ENCODE measurements around the gene ZDHHC14.

Gene ZDHHC14

DNA sequence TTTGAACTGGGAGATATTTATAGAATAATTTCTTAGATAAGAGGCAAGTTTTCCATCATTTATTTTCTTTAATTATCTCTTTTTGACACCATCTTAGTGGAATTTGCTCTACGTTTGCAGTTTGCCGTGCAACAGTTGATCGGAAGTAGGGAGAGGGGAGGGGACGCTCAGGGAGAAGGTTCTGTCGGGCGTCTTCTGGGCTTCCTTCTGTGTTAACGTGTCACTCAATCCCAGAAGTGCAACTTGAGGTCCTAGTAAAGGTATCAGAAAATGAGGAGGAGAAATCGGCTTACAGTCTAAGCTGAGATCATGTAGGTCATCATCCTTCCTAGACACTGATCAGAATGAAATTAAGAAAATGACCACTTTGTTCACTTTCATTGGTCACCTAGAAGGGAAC, 293.1 kb downstream of the ZDHHC14 start:
- TF ChIP-seq ESRRG (CRISPR knock-in tag; IDR thresholded peaks at IDR 0.05) (no peak), ZFP3 (CRISPR knock-in tag; IDR thresholded peaks at IDR 0.05) (no peak), ZNF8 (CRISPR knock-in tag; IDR thresholded peaks at IDR 0.05) (no peak), TCF4 (CRISPR knock-in tag; IDR thresholded peaks at IDR 0.05; ENCODE audit: borderline replicate concordance) (no peak)
- TF ChIP-seq, protein P1, sequence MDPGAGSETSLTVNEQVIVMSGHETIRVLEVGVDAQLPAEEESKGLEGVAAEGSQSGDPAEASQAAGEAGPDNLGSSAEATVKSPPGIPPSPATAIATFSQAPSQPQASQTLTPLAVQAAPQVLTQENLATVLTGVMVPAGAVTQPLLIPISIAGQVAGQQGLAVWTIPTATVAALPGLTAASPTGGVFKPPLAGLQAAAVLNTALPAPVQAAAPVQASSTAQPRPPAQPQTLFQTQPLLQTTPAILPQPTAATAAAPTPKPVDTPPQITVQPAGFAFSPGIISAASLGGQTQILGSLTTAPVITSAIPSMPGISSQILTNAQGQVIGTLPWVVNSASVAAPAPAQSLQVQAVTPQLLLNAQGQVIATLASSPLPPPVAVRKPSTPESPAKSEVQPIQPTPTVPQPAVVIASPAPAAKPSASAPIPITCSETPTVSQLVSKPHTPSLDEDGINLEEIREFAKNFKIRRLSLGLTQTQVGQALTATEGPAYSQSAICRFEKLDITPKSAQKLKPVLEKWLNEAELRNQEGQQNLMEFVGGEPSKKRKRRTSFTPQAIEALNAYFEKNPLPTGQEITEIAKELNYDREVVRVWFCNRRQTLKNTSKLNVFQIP (CRISPR knock-in tag; IDR thresholded peaks at IDR 0.05; ENCODE audit: borderline replicate concordance, low read depth): no peak
- TF ChIP-seq, protein P2, sequence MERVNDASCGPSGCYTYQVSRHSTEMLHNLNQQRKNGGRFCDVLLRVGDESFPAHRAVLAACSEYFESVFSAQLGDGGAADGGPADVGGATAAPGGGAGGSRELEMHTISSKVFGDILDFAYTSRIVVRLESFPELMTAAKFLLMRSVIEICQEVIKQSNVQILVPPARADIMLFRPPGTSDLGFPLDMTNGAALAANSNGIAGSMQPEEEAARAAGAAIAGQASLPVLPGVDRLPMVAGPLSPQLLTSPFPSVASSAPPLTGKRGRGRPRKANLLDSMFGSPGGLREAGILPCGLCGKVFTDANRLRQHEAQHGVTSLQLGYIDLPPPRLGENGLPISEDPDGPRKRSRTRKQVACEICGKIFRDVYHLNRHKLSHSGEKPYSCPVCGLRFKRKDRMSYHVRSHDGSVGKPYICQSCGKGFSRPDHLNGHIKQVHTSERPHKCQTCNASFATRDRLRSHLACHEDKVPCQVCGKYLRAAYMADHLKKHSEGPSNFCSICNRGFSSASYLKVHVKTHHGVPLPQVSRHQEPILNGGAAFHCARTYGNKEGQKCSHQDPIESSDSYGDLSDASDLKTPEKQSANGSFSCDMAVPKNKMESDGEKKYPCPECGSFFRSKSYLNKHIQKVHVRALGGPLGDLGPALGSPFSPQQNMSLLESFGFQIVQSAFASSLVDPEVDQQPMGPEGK (CRISPR knock-in tag; IDR thresholded peaks at IDR 0.05; ENCODE audit: borderline replicate concordance): no peak
- TF ChIP-seq, protein P3, sequence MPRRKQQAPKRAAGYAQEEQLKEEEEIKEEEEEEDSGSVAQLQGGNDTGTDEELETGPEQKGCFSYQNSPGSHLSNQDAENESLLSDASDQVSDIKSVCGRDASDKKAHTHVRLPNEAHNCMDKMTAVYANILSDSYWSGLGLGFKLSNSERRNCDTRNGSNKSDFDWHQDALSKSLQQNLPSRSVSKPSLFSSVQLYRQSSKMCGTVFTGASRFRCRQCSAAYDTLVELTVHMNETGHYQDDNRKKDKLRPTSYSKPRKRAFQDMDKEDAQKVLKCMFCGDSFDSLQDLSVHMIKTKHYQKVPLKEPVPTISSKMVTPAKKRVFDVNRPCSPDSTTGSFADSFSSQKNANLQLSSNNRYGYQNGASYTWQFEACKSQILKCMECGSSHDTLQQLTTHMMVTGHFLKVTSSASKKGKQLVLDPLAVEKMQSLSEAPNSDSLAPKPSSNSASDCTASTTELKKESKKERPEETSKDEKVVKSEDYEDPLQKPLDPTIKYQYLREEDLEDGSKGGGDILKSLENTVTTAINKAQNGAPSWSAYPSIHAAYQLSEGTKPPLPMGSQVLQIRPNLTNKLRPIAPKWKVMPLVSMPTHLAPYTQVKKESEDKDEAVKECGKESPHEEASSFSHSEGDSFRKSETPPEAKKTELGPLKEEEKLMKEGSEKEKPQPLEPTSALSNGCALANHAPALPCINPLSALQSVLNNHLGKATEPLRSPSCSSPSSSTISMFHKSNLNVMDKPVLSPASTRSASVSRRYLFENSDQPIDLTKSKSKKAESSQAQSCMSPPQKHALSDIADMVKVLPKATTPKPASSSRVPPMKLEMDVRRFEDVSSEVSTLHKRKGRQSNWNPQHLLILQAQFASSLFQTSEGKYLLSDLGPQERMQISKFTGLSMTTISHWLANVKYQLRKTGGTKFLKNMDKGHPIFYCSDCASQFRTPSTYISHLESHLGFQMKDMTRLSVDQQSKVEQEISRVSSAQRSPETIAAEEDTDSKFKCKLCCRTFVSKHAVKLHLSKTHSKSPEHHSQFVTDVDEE (CRISPR knock-in tag; IDR thresholded peaks at IDR 0.05): no peak
- ATAC-seq: no peak

DNA sequence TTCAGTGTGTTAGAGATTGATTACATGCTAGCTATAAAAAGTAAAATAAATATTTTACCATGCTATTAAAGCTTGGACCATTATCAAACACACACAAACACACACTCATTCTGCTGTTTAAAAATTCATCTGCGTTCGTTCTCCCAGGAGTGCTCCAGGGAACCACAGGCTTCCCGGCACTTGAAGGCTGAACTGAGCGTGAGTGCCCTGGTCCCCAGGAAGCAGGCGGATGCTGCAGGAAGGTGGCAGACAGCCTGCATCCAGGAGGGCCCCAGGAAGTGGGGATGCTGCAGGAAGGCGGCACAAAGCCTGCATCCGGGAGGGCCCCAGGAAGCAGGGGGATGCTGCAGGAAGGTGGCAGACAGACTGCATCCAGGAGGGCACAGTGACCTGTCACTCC, 294.8 kb downstream of the ZDHHC14 start:
- ATAC-seq: no peak
- no peak for TF ChIP-seq ZC3H10 (CRISPR knock-in tag; IDR thresholded peaks at IDR 0.05)
- TF ChIP-seq BACH2 (CRISPR knock-in tag; IDR thresholded peaks at IDR 0.05; ENCODE audit: borderline replicate concordance): no peak
- TF ChIP-seq RARB (CRISPR knock-in tag; IDR thresholded peaks at IDR 0.05): no peak
- TF ChIP-seq, protein P4, sequence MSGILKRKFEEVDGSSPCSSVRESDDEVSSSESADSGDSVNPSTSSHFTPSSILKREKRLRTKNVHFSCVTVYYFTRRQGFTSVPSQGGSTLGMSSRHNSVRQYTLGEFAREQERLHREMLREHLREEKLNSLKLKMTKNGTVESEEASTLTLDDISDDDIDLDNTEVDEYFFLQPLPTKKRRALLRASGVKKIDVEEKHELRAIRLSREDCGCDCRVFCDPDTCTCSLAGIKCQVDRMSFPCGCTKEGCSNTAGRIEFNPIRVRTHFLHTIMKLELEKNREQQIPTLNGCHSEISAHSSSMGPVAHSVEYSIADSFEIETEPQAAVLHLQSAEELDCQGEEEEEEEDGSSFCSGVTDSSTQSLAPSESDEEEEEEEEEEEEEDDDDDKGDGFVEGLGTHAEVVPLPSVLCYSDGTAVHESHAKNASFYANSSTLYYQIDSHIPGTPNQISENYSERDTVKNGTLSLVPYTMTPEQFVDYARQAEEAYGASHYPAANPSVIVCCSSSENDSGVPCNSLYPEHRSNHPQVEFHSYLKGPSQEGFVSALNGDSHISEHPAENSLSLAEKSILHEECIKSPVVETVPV (CRISPR knock-in tag; IDR thresholded peaks at IDR 0.05): no peak

DNA sequence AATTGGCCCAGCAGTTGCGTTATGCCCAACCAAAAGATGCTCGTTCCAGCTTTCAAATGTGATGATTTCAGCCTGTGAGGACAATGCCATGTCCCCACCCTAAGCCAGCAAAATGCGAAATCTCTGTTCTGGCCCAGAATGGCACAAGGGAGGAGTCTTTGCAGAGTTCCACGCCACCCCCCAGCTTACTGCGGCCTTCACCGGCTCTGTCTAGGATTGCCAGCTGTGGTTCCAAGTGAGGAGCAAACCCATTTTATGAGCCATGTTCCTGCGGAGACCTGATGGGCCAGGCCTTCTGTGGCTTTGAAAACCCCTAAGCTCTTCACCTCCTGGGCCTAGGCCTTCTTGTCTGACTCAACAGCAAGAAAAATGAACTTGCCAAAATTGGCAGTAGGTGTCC, 295.3 kb downstream of the ZDHHC14 start:
- TF ChIP-seq ISL1 (CRISPR knock-in tag; IDR thresholded peaks at IDR 0.05) (no peak), ZFP3 (CRISPR knock-in tag; IDR thresholded peaks at IDR 0.05) (no peak), OSR1 (CRISPR knock-in tag; IDR thresholded peaks at IDR 0.05) (no peak), TCF4 (CRISPR knock-in tag; IDR thresholded peaks at IDR 0.05; ENCODE audit: borderline replicate concordance) (no peak), ZC3H10 (CRISPR knock-in tag; IDR thresholded peaks at IDR 0.05) (no peak)
- TF ChIP-seq, protein P2 (CRISPR knock-in tag; IDR thresholded peaks at IDR 0.05; ENCODE audit: borderline replicate concordance): no peak
- no peak for ATAC-seq

DNA sequence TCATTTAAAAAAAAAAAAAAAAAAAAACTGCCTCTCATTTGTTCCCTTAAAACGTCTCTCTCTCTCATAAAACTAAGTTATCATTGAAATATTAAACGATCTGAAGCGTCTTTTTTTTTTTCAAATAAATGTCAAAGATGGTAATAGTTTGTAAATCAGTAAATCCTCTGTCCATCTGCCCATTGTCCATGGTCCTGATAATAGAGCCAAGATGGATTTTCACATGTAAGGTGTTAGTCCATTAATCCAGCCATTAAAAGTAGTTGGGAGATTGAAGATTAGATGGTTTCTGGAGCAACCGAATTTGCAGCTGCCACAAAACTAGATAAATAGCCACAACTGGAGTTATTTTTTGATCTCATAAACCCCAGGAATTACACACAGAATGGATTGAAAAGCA, 296.2 kb downstream of the ZDHHC14 start:
- no peak for ATAC-seq
- TF ChIP-seq, protein P3 (CRISPR knock-in tag; IDR thresholded peaks at IDR 0.05): no peak
- no peak for TF ChIP-seq ZNF70 (CRISPR knock-in tag; IDR thresholded peaks at IDR 0.05)
- no peak for TF ChIP-seq ZNF8 (CRISPR knock-in tag; IDR thresholded peaks at IDR 0.05)
- TF ChIP-seq, protein P5, sequence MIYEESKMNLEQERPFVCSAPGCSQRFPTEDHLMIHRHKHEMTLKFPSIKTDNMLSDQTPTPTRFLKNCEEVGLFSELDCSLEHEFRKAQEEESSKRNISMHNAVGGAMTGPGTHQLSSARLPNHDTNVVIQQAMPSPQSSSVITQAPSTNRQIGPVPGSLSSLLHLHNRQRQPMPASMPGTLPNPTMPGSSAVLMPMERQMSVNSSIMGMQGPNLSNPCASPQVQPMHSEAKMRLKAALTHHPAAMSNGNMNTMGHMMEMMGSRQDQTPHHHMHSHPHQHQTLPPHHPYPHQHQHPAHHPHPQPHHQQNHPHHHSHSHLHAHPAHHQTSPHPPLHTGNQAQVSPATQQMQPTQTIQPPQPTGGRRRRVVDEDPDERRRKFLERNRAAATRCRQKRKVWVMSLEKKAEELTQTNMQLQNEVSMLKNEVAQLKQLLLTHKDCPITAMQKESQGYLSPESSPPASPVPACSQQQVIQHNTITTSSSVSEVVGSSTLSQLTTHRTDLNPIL (CRISPR knock-in tag; IDR thresholded peaks at IDR 0.05; ENCODE audit: low read depth): no peak
- TF ChIP-seq ZC3H10 (CRISPR knock-in tag; IDR thresholded peaks at IDR 0.05): no peak
- TF ChIP-seq ZNF565 (CRISPR knock-in tag; conservative IDR thresholded peaks at IDR 0.05; ENCODE audit: low read depth): no peak
- TF ChIP-seq TOX (CRISPR knock-in tag; IDR thresholded peaks at IDR 0.05; ENCODE audit: borderline replicate concordance): no peak
- TF ChIP-seq, protein P1 (CRISPR knock-in tag; IDR thresholded peaks at IDR 0.05; ENCODE audit: borderline replicate concordance, low read depth): no peak
- TF ChIP-seq RARB (CRISPR knock-in tag; IDR thresholded peaks at IDR 0.05): no peak
- TF ChIP-seq, protein P4 (CRISPR knock-in tag; IDR thresholded peaks at IDR 0.05): no peak

Measured in SK-N-SH treated with all-trans-retinoic acid at 6 μM for 48 hours (cell line).